Activated effector memory CD4-positive, alpha-beta T cell treated with Interleukin-2 at 50 U/mL for 16 hours (primary cell): ENCODE results near the gene CAMTA1.

Source experiments
- DNase-seq: peaks from one replicate; pipeline ENCODE4 v3.0.0-alpha.2; 2020

CAMTA1 gene

DNA sequence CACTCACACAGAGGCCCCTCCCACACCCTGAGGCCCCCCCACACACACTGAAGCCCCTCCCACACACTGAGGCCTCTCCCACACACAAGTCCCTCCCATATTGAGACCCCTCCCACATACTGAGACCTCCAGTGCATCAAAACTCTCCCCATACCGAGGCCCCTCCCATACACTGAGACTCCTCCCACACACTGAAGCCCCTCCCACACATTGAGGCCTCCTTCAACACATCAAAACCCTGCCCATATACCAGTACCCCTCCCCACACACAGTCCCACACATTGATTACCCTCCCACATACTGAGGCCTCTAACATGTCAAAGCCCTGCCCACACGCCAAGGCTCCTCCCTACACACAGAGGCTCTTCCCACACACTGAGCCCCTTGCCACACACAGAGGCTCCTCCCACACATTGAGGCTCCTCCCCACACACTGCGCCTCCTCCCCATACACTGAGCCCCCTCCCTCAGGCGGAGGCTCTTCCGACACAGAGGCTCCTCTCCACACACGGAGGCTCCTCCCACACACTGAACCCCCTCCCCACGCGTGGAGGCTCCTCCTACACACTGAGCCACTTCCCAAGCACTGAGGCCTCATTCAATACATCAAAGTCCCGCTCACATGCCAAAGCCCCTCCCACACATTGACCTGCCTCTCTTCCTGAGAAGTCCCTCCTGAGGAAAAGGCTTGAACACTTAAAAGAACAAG, 392.3 kb downstream of the CAMTA1 start:
- no peak for DNase-seq

GRCh38 chr1:7178336-7178735, 393.1 kb downstream of the CAMTA1 start:
- DNase-seq: no peak

GRCh38 chr1:7178741-7179140, 393.5 kb downstream of the CAMTA1 start:
- no peak for DNase-seq

- no peak for DNase-seq
Measured at GRCh38 chr1:7185721-7186120, 400.5 kb downstream of the CAMTA1 start.

DNA sequence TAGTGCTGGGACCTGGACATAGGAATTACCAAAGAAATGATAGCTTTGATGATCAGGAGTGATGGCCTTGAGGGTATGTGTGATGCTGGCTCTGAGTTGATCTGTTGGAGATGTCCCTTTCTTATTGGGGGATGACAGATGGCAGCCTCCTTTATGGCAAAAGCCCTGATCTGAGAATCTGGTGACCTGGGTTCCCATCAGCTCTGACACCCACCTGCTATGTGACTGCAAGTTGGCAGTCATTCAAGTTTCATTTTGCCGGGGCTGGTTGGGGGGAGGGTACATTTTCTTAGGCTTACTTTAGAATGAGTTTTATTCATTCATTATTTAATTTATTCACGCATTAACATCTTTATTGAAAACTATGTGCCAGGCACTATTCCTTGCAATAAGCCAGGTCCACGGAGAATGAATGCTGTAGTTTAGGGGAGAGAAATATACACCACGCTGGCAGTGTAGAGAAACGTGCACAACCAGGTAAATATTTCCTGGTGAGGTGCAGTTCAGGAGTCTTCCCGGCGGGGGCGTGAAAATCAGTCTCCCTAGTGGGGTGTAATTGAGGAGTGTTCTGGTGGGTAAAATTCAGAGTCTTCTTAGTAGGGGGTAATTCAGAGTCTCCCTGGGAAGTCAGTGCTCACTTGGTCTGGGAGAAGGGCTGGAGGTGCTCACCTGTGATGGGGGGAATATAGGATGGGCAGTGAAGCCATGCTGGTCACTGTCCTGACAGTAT, 401.3 kb downstream of the CAMTA1 start:
- DNase-seq: no peak

GRCh38 chr1:7187112-7187493, 401.8 kb downstream of the CAMTA1 start:
- DNase-seq: no peak

DNA sequence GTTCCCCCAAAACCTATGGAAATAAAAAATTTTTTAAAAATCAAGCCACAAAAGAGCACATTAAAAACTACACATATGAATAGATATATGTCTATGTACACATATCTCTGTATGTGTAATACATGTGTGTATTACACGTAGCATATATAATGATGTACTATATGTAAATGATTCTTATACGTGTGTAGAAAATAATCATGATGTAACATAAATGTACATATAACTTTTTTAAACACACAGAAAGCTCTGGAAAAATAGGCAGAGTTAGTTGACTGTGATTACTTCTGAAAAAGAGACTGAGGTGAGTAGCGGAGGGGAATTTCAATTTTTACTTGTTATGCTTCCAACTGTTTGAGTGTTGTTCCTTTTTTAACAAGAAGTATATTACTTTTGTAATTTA, 405.0 kb downstream of the CAMTA1 start:
- DNase-seq: no peak

- DNase-seq: no peak
Measured at GRCh38 chr1:7192453-7192852, 407.2 kb downstream of the CAMTA1 start.

GRCh38 chr1:7196036-7196911, 411.0 kb downstream of the CAMTA1 start:
- DNase-seq: no peak

- no peak for DNase-seq
Measured at GRCh38 chr1:7198664-7199063, 413.4 kb downstream of the CAMTA1 start.

DNA sequence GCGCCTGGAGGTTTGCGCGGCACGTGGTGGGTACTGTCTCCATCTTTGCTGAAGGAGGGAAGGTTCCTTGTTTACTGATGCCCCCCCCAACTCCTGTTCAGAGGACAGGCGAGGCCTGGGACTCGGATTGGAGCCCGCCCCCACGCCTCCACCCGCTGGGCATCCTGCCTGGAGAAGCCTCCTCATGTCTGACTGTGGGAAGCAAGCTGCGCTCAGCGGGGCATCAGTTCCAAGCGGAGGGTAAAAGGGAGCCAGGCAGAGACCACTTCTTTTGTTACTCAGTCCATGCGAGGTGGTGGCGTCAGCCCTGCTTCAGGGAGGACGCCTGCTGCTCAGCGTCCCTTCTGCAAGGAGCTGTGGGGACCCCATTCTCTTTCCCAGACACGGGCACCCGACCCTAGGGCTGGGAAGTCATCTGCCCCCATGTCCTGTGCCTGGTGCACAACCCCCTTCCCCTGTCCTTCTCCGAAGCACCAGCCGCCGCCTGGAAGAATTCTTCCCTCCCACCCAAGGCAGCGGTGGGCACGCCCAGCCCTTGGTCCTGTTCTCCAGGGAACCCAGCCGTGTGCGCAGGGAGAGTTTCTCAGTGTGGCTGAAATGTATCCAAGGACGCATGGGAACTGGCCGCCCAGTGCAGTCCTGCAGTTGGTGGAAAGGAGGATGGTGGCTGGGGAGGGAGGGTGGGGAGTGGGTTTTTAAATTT, 414.0 kb downstream of the CAMTA1 start:
- no peak for DNase-seq

DNA sequence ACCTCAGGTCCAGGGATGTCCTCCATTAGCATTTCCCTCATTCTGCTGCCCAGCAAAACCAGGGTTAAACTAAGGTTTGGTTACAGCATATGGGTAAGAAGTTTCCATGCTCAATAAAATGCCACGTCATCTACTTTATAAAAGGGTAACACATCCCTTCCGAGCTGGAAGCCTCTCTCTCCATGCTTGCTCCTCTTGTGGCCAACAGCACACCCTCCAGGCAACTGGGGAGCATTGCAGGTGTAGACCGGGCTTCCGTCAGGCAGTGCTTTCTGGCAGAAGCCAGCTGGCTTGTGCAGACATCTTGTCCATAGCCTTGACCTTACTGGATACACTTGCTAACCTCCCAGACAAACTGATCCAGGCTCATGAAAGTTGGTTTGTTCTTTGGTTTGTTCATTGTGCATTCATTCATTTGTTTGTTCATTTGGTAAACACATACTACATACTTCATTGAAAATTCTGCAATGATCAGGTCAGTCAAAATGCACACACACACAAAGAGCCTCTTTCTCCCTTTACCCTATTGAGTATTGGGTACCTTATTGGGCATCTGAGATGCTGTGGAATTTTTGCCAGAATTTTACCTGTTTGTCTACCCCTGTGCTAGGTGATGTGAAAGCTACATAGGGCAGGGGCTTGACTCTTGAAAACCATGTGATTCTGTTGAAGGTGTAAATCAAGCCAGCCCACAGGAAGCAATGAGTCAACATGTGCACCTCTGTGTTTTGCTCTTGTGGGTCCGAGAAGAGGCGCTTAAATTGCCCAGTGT, 422.8 kb downstream of the CAMTA1 start:
- DNase-seq: no peak

- no peak for DNase-seq
Measured at GRCh38 chr1:7208647-7209180, 423.5 kb downstream of the CAMTA1 start.

DNA sequence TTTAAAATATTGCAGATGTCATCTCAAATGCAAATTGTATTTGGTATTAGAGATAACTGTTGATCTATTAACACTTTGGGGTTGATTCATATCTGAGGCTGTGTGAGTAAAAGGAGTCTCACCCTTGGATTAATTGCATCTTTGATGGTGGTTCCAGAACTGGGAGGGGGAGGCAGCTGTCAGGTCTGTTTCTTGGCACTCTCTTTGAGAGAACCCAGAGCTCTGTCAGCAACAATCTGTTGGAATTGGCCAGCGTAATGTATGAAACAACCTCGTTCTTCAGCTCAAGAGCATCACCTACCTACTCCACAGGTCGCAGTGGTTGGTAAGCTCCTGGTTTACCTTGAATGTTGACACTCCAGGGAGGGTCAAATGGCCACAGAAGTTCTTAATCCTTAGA, 424.1 kb downstream of the CAMTA1 start:
- no peak for DNase-seq

- no peak for DNase-seq
Measured at GRCh38 chr1:7218210-7218832, 433.1 kb downstream of the CAMTA1 start.

DNA sequence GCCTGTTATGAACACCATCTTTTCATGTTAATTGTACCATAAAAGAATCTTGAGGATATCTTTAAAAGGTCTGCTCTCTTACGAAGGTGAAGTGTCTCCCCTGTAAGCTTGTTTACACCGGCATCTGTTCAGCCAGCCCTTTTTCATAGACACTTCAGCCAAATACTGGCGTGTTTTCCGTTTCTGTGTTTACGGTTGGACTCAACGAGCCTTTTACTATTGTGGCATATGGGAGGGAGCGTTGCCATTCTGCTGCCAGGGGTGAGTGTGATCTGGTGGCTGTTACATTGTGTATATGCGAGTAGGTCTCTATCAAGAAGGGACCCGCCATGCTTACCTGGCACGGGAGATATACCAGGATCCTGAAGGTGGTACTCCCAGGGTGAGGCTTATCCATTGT, 433.8 kb downstream of the CAMTA1 start:
- no peak for DNase-seq

DNA sequence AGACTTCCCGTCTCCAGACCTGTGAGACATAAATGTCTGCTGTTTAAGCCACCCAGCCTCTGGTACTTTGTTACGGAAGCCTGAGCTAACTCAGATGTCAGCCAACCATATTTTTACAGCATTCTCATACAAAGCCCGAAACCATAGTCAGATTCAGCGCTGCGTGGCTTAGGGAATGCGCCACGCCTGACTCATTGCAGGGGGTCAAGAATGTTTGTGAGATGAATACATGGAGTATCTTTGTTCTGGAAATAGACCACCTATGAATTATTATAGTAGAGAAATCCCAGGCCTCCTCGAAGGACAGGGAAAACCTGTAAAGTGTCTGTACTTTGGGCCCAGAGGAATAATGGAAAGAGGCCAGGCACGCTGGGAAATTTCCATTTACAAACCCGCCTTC, 434.8 kb downstream of the CAMTA1 start:
- DNase-seq: no peak

DNA sequence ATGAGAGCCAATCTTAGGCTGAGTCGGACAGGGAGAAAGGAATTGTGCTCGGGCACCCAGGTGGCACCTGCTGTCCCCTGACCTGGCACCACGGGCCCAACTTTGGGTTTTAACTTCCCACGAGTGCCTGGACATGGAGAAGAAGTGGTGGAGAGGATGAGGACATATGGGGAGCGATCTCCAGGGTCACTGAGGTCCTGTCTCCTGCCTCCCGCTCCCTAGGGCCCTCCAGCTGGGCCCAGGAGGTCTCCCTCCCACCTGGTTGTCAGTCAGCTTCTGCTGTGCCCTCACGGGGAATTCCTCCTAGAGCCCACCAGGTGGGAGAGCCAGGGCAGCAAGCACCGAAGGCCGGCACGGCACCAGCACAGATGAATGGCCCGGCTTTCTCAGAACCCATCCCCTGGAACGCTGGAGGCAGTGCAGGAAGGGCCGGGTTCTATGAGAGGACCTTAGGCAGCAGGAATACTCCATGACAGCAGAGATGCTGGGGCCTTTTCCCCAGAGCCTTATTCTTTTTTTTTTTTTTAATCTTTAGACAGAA, 435.5 kb downstream of the CAMTA1 start:
- no peak for DNase-seq

DNA sequence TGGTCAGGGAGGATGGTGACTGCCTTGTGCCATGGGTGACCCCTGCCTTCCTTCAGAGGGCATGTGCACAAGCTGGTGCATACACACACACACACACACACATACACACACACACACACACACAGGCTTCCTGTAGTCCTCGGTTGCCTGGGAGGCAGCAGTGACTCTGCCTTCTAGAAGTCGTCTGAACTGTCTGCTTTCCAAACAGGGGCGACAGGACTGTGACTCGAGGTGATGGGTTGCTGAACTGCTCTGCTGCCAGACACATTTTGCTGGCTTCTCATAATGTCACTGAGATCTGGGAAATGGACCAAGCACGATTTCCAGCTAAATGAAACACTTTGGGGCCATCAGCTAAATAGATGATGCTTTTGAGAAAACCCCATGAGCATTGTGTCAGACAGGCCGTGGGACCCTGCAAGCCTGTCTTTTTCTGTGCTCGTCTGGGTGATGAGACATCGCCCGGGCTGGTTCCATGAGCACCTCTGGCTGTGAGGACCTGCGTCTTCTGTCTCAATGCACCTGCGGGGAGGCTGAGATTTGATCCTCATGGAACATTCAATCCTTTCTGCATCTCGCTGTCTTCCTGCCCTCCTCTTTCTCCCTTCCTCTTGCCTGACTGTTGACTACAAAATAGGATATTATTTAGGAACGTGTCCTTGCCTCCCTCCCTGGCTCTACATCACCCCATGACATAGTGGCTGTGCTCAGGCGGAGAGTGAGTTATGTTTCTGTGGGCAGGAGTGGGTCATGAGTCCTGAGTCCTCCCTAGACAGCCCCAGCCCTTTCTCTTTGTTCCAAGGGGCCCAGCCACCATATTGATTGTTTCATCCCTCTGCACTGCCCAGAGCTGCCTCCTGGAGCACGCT, 436.8 kb downstream of the CAMTA1 start:
- no peak for DNase-seq

DNA sequence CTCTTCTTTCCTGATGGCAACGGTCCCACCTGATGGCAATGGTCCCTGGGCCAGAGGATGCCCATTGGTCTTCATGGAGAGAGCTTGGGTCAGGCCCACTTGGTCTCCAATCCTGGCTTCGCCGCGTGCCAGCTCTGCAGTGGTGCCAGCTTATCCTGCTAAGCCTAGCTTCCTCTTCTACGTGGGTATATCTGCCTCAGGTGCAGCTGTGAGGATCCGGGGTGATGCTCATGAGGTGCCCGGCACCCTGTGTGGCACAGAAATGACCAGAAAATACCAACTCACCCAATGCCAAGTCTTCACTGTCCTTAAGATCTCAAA, 437.4 kb downstream of the CAMTA1 start:
- DNase-seq: no peak
